Lower leg skin (tissue), 3 donors: ENCODE results near the gene EMP3.

ENCODE experiments used
- CTCF ChIP-seq, 3 donors: fragments of 450-650 bp; IDR thresholded peaks; one replicate each; pipeline ENCODE4 v1.5.1; 2016; ENCODE audit warnings: antibody characterized with exemption in 3 of 3, mild to moderate bottlenecking in 3 of 3, moderate library complexity in 2 of 3
- POLR2A ChIP-seq, 2 donors: fragments of 450-650 bp; IDR thresholded peaks; one replicate each; pipeline ENCODE4 v1.6.1; 2016 to 2017; ENCODE audit warnings: antibody characterized with exemption in 2 of 2, mild to moderate bottlenecking in 1 of 2, moderate library complexity in 1 of 2

- TF ChIP-seq CTCF (IDR thresholded peaks at IDR 0.05) (no peak), POLR2A (IDR thresholded peaks at IDR 0.05) (no peak)
Measured at GRCh38 chr19:48342414-48342738, 17.0 kb downstream of the EMP3 start.
